Sigmoid colon (tissue), 4 donors: ENCODE measurements around the gene CD247.

Experiments
- EP300 ChIP-seq, 4 donors: sonication (generic); formaldehyde crosslinking; IDR thresholded peaks; one replicate each; pipeline ENCODE4 v1.6.1; 2017; ENCODE audit warnings: antibody characterized with exemption in 4 of 4
- POLR2A ChIP-seq, 2 donors: fragments of 450-650 bp; IDR thresholded peaks; one replicate each; pipeline ENCODE4 v1.6.1; 2016; ENCODE audit warnings: antibody characterized with exemption in 2 of 2, mild to moderate bottlenecking in 2 of 2, moderate library complexity in 2 of 2

DNA sequence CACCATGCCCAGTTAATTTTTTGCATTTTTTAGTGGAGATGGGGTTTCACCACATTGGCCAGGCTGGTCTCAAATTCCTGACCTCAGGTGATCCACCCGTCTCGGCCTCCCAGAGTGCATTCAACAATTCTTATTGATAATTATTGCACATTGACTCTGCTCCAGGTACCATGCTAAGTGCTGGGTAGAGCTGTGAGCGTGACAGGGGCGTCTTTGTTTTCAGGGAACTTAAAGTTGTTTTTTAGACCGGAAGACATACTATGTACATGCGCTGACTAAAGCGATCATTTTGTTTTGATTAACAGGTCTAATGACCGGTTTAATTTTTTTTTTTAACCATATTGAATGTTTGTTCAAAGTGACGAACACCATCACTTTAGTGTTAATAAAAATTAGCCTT is 4.0 kb downstream of the CD247 start:
- TF ChIP-seq POLR2A (IDR thresholded peaks at IDR 0.05): no peak
- no peak for TF ChIP-seq EP300 (IDR thresholded peaks at IDR 0.05)
